SK-N-SH (cell line): Measurements from ENCODE around the gene ZBTB49. TPM values are rescaled to one million over a fixed set of nuclear protein-coding genes. Genes with fewer than 3 reads are reported as not detected.

ENCODE experiments used
- CTCF ChIA-PET: fragments of 300-600, 350-600 bp; formaldehyde crosslinking; extraction: SDS; loops from one replicate; lab custom pipeline; 2021; lab: Yijun Ruan, JAX
- POLR2A ChIA-PET: fragments of 350-600 bp; sonication (Branson Sonifier 250); formaldehyde crosslinking; extraction: SDS; loops from one replicate; lab custom pipeline; 2020; ENCODE audit warnings: antibody characterized with exemption, inconsistent platforms; lab: Yijun Ruan, JAX
- DNase-seq: peaks from one replicate; pipeline ENCODE4 v3.0.0; 2012
- H2AFZ ChIP-seq: fragments of 200-600 bp; sonication (generic); 2 replicates; pipeline ENCODE4 v1.8.1; 2016; ENCODE audit warnings: antibody characterized with exemption, mild to moderate bottlenecking, low read depth
- H3F3A ChIP-seq: fragments of 200-600 bp; sonication (generic); replicated peaks from 2 replicates; pipeline ENCODE3; 2016; ENCODE audit warnings: antibody characterized with exemption, mild to moderate bottlenecking; ENCODE audit not compliant: insufficient read depth
- H3K27ac ChIP-seq, 2 experiments: fragments of 200-500 bp in 1 of 2; fragments of 200-600 bp in 1 of 2; sonication (Bioruptor generic) in 1 of 2; sonication (generic), shearing (Covaris generic) in 1 of 2; 2 replicates each; pipeline versions ENCODE4 v1.5.1 to v1.6.1; 2014 to 2016; ENCODE audit warnings: low read depth in 2 of 2, inconsistent platforms in 1 of 2, low read length in 1 of 2, mild to moderate bottlenecking in 1 of 2, mixed read lengths in 1 of 2
- H3K27me3 ChIP-seq: fragments of 200-600 bp; sonication (generic), shearing (Covaris generic); 2 replicates; pipeline ENCODE4 v1.6.1; 2016; ENCODE audit warnings: mixed run types; ENCODE audit not compliant: insufficient read depth
- H3K36me3 ChIP-seq, 2 experiments: fragments of 200-500 bp in 1 of 2; fragments of 200-600 bp in 1 of 2; sonication (Bioruptor generic) in 1 of 2; sonication (generic) in 1 of 2; replicated peaks in 1 of 2; 2 replicates each; pipeline versions ENCODE3 to v1.5.1; 2014 to 2016; ENCODE audit warnings: low read length in 1 of 2, mild to moderate bottlenecking in 1 of 2; ENCODE audit not compliant: insufficient read depth in 2 of 2, control insufficient read depth in 1 of 2
- H3K4me1 ChIP-seq, 2 experiments: fragments of 200-500 bp in 1 of 2; fragments of 200-600 bp in 1 of 2; sonication (Bioruptor generic) in 1 of 2; sonication (generic), shearing (Covaris generic) in 1 of 2; 2 replicates each; pipeline versions ENCODE4 v1.5.1 to v1.6.1; 2014 to 2016; ENCODE audit warnings: low read depth in 1 of 2, low read length in 1 of 2, mixed run types in 1 of 2; ENCODE audit not compliant: insufficient read depth in 2 of 2, control insufficient read depth in 1 of 2
- H3K4me2 ChIP-seq: fragments of 200-600 bp; sonication (generic), shearing (Covaris generic); 2 replicates; pipeline ENCODE4 v1.6.1; 2017; ENCODE audit warnings: mixed run types
- H3K4me3 ChIP-seq, 2 experiments: fragments of 200-500 bp in 1 of 2; fragments of 200-600 bp in 1 of 2; sonication (Bioruptor generic) in 1 of 2; sonication (generic), shearing (Covaris generic) in 1 of 2; 2 replicates each; pipeline versions ENCODE4 v1.5.1 to v1.8.1; 2014 to 2016; ENCODE audit warnings: low read depth in 2 of 2, inconsistent platforms in 1 of 2, low read length in 1 of 2, mild to moderate bottlenecking in 1 of 2, mixed read lengths in 1 of 2, moderate library complexity in 1 of 2
- H3K79me2 ChIP-seq: fragments of 200-600 bp; sonication (generic); 2 replicates; pipeline ENCODE4 v1.8.1; 2017; ENCODE audit warnings: mild to moderate bottlenecking; ENCODE audit not compliant: insufficient read depth
- H3K9ac ChIP-seq: fragments of 200-600 bp; sonication (generic); 2 replicates; pipeline ENCODE4 v1.6.1; 2017; ENCODE audit warnings: mixed run types
- H3K9me2 ChIP-seq: fragments of 200-600 bp; sonication (generic); 2 replicates; pipeline ENCODE4 v1.6.1; 2017; ENCODE audit warnings: mixed run types
- H3K9me3 ChIP-seq: fragments of 200-600 bp; sonication (generic); 2 replicates; pipeline ENCODE4 v1.6.1; 2017; ENCODE audit warnings: mixed run types, mild to moderate bottlenecking, moderate library complexity
- H4K20me1 ChIP-seq: fragments of 200-600 bp; sonication (generic); 2 replicates; pipeline ENCODE4 v1.6.1; 2017; ENCODE audit warnings: mild to moderate bottlenecking, mixed run types; ENCODE audit not compliant: insufficient read depth
- CHD2 ChIP-seq: fragments of 150-350 bp; IDR thresholded peaks from 2 replicates; pipeline ENCODE4 v1.6.1; 2018; ENCODE audit warnings: low read length; ENCODE audit not compliant: partially characterized antibody
- ELF1 ChIP-seq: IDR thresholded peaks from 2 replicates; pipeline ENCODE4 v1.4.0; 2012
- FOXJ3 ChIP-seq: sonication (generic); formaldehyde crosslinking; IDR thresholded peaks from 2 replicates; pipeline ENCODE4 v1.5.1; 2020; ENCODE audit warnings: mild to moderate bottlenecking, missing genetic modification reagents
- FOXM1 ChIP-seq: IDR thresholded peaks from 2 replicates; pipeline ENCODE4 v1.4.0; 2012; ENCODE audit warnings: low read depth, mild to moderate bottlenecking
- GABPA ChIP-seq: IDR thresholded peaks from 2 replicates; pipeline ENCODE4 v1.4.0; 2012; ENCODE audit warnings: low read depth, mild to moderate bottlenecking
- GATA2 ChIP-seq: sonication (generic); formaldehyde crosslinking; IDR thresholded peaks from 2 replicates; pipeline ENCODE4 v1.5.0; 2020; ENCODE audit warnings: mild to moderate bottlenecking, missing genetic modification reagents
- POLR2AphosphoS5 ChIP-seq: IDR thresholded peaks from 2 replicates; pipeline ENCODE4 v1.6.1; 2012; ENCODE audit warnings: low read depth, low read length
- RAD21 ChIP-seq: IDR thresholded peaks from 2 replicates; pipeline ENCODE4 v1.6.1; 2012; ENCODE audit warnings: mild to moderate bottlenecking, low read length
- RXRA ChIP-seq: IDR thresholded peaks from 2 replicates; pipeline ENCODE4 v1.4.0; 2012; ENCODE audit warnings: low read depth, mild to moderate bottlenecking, borderline replicate concordance
- SIN3A ChIP-seq: IDR thresholded peaks from 2 replicates; pipeline ENCODE4 v1.6.1; 2012; ENCODE audit warnings: low read depth, mild to moderate bottlenecking, low read length, moderate library complexity, borderline replicate concordance
- SMC3 ChIP-seq: IDR thresholded peaks from 2 replicates; pipeline ENCODE4 v1.6.1; 2012; ENCODE audit warnings: low read depth, low read length, improper control_type of control experiment
- TAF1 ChIP-seq: IDR thresholded peaks from 2 replicates; pipeline ENCODE4 v1.6.1; 2012; ENCODE audit warnings: low read depth, mild to moderate bottlenecking, low read length, moderate library complexity, borderline replicate concordance
- TEAD4 ChIP-seq: IDR thresholded peaks from 2 replicates; pipeline ENCODE4 v1.4.0; 2012; ENCODE audit warnings: mild to moderate bottlenecking, borderline replicate concordance; ENCODE audit not compliant: insufficient read depth
- YY1 ChIP-seq: IDR thresholded peaks from 2 replicates; pipeline ENCODE4 v1.4.0; 2012; ENCODE audit warnings: low read depth, mild to moderate bottlenecking
- WGBS: methylation state at CpG from one replicate; pipeline ENCODE4 v1.1.6; 2017; ENCODE audit warnings: low lambda C conversion rate; 5-methylcytosine and 5-hydroxymethylcytosine counted together
- polyA plus RNA-seq, 3 experiments: library from polyadenylated mRNA; depleted of rRNA; stranded (reverse); fragments of >200 nt; gene quantifications; 2 replicates each; pipeline ENCODE4 v1.2.3, GENCODE V29; 2012
- TF ChIP-seq, protein P1 (sequence below): fragments of 150-350 bp; IDR thresholded peaks from 2 replicates; pipeline ENCODE4 v1.6.1; 2016; ENCODE audit warnings: mild to moderate bottlenecking, low read depth, low read length
- TF ChIP-seq, protein P2 (sequence below): IDR thresholded peaks from 2 replicates; pipeline ENCODE4; 2012
- TF ChIP-seq, protein P3 (sequence below): fragments of 150-350 bp; IDR thresholded peaks from 2 replicates; pipeline ENCODE4 v1.6.1; 2017; ENCODE audit warnings: antibody characterized with exemption, low read length, low read depth, borderline replicate concordance
- TF ChIP-seq, protein P4 (sequence below): IDR thresholded peaks from 2 replicates; pipeline ENCODE4 v1.6.1; 2012; ENCODE audit warnings: mild to moderate bottlenecking, low read depth, low read length, moderate library complexity
- TF ChIP-seq, protein P5 (sequence below): fragments of 200-600 bp; sonication (generic); IDR thresholded peaks from 2 replicates; pipeline ENCODE4 v1.6.1; 2017; ENCODE audit warnings: antibody characterized with exemption, mild to moderate bottlenecking, moderate library complexity
- TF ChIP-seq, protein P6 (sequence below): IDR thresholded peaks from 2 replicates; pipeline ENCODE4 v1.4.0; 2012; ENCODE audit warnings: low read depth, borderline replicate concordance

Gene ZBTB49
- polyA plus RNA-seq, 1 of the 3 experiments (the other 2 are of a cell fraction): 3.1 TPM

DNA sequence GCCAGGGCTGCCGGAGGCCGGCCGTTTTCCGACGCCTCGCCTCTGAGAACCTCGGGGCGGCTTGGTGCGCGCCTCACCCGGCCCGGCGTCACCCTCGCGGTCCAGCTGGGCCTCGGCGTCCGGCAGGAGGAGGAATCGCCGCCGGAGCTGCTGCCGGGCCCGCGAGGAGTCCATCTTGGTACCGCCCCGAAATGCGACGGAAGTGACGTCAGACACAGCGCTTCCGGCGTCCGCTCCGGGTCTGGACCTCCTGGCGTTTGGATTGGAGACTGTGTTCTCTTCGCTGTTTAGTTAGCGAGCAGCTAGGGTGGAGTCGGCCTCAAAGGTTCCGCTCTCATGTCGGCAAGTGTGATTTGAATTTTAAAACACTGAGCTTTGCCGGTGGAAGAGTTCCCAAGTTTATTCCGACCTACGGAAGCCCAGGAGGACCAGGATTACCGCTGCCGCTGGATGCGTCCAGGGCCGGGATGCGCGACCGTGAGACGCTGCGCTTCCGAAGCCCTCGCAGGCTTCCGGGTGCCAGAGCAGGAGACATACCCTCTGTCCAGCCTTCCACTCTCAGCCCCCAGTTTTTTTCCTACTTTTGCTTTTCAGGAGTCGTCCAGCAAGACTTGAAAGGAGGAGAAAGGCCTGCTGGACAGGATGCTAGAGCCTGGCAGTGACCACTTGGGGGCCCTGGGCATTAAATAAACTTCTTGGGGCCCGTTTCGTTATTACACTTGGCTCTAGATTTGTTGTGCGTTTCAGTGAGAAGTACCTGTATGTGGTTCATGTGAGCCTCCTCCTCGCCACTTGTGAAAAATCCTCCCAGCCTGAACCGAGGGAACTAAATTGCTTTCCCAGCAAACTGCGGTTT is 41.8 kb upstream of the ZBTB49 start, which contains the start of gene TMEM128:
Gene TMEM128 (minus strand): TSS at position 195 of the 856 bp plus-strand sequence. CDS start 21 bp downstream, at position 174.
- POLR2A ChIA-PET: interaction anchor here (0.6 to 1.2 kb wide), 3 partner anchors 90 to 604 kb away, joined by 3 to 5 read pairs (median 3); no protein-coding TSS in a partner anchor
- H3K79me2 ChIP-seq: peaks cover 12% of the 10 kb centered on the region; the same call in 1 of the 2 replicates
- WGBS: 3% methylated on average over 27 of the region's 62 CpGs
- TF ChIP-seq YY1 (peak; percentile 94), RXRA (no peak), FOXJ3 (CRISPR knock-in tag) (0 out of 2 replicates have a peak, but pooled peaks have one; percentile 35), SIN3A (no peak), SMC3 (no peak), ELF1 (peak; percentile 72), CHD2 (peak; percentile 34), RAD21 (no peak), GATA2 (CRISPR knock-in tag) (no peak), TAF1 (peak; percentile 96), POLR2AphosphoS5 (peak; percentile 97), TEAD4 (no peak), FOXM1 (no peak), GABPA (peak; percentile 94)
- TF ChIP-seq, protein P1, sequence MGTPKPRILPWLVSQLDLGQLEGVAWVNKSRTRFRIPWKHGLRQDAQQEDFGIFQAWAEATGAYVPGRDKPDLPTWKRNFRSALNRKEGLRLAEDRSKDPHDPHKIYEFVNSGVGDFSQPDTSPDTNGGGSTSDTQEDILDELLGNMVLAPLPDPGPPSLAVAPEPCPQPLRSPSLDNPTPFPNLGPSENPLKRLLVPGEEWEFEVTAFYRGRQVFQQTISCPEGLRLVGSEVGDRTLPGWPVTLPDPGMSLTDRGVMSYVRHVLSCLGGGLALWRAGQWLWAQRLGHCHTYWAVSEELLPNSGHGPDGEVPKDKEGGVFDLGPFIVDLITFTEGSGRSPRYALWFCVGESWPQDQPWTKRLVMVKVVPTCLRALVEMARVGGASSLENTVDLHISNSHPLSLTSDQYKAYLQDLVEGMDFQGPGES: no peak
- TF ChIP-seq, protein P2, sequence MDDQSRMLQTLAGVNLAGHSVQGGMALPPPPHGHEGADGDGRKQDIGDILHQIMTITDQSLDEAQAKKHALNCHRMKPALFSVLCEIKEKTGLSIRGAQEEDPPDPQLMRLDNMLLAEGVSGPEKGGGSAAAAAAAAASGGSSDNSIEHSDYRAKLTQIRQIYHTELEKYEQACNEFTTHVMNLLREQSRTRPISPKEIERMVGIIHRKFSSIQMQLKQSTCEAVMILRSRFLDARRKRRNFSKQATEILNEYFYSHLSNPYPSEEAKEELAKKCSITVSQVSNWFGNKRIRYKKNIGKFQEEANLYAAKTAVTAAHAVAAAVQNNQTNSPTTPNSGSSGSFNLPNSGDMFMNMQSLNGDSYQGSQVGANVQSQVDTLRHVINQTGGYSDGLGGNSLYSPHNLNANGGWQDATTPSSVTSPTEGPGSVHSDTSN: no peak
- TF ChIP-seq, protein P3, sequence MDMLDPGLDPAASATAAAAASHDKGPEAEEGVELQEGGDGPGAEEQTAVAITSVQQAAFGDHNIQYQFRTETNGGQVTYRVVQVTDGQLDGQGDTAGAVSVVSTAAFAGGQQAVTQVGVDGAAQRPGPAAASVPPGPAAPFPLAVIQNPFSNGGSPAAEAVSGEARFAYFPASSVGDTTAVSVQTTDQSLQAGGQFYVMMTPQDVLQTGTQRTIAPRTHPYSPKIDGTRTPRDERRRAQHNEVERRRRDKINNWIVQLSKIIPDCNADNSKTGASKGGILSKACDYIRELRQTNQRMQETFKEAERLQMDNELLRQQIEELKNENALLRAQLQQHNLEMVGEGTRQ: no peak
- TF ChIP-seq, protein P4, sequence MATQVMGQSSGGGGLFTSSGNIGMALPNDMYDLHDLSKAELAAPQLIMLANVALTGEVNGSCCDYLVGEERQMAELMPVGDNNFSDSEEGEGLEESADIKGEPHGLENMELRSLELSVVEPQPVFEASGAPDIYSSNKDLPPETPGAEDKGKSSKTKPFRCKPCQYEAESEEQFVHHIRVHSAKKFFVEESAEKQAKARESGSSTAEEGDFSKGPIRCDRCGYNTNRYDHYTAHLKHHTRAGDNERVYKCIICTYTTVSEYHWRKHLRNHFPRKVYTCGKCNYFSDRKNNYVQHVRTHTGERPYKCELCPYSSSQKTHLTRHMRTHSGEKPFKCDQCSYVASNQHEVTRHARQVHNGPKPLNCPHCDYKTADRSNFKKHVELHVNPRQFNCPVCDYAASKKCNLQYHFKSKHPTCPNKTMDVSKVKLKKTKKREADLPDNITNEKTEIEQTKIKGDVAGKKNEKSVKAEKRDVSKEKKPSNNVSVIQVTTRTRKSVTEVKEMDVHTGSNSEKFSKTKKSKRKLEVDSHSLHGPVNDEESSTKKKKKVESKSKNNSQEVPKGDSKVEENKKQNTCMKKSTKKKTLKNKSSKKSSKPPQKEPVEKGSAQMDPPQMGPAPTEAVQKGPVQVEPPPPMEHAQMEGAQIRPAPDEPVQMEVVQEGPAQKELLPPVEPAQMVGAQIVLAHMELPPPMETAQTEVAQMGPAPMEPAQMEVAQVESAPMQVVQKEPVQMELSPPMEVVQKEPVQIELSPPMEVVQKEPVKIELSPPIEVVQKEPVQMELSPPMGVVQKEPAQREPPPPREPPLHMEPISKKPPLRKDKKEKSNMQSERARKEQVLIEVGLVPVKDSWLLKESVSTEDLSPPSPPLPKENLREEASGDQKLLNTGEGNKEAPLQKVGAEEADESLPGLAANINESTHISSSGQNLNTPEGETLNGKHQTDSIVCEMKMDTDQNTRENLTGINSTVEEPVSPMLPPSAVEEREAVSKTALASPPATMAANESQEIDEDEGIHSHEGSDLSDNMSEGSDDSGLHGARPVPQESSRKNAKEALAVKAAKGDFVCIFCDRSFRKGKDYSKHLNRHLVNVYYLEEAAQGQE: peak; percentile 58; the same call in 1 of the 2 replicates
- TF ChIP-seq, protein P5, sequence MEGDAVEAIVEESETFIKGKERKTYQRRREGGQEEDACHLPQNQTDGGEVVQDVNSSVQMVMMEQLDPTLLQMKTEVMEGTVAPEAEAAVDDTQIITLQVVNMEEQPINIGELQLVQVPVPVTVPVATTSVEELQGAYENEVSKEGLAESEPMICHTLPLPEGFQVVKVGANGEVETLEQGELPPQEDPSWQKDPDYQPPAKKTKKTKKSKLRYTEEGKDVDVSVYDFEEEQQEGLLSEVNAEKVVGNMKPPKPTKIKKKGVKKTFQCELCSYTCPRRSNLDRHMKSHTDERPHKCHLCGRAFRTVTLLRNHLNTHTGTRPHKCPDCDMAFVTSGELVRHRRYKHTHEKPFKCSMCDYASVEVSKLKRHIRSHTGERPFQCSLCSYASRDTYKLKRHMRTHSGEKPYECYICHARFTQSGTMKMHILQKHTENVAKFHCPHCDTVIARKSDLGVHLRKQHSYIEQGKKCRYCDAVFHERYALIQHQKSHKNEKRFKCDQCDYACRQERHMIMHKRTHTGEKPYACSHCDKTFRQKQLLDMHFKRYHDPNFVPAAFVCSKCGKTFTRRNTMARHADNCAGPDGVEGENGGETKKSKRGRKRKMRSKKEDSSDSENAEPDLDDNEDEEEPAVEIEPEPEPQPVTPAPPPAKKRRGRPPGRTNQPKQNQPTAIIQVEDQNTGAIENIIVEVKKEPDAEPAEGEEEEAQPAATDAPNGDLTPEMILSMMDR: peak; percentile 48
- TF ChIP-seq, protein P6, sequence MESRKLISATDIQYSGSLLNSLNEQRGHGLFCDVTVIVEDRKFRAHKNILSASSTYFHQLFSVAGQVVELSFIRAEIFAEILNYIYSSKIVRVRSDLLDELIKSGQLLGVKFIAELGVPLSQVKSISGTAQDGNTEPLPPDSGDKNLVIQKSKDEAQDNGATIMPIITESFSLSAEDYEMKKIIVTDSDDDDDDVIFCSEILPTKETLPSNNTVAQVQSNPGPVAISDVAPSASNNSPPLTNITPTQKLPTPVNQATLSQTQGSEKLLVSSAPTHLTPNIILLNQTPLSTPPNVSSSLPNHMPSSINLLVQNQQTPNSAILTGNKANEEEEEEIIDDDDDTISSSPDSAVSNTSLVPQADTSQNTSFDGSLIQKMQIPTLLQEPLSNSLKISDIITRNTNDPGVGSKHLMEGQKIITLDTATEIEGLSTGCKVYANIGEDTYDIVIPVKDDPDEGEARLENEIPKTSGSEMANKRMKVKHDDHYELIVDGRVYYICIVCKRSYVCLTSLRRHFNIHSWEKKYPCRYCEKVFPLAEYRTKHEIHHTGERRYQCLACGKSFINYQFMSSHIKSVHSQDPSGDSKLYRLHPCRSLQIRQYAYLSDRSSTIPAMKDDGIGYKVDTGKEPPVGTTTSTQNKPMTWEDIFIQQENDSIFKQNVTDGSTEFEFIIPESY: 0 out of 2 replicates have a peak, but pooled peaks have one; percentile 16

More for the DNA sequence above, 41.8 kb upstream of the ZBTB49 start, which contains the start of gene TMEM128:
- peak within 1 kb of the TSS; percentile 91 to 98 for H3K27ac ChIP-seq
- peaks cover 14 to 22% of the 10 kb centered on the region in 2 experiments for H3K36me3 ChIP-seq
- peak within 1 kb of the TSS; percentile 95 for H3K9ac ChIP-seq
- DNase-seq: peak; percentile 96
- H3K4me2 ChIP-seq: peak within 1 kb of the TSS; percentile 77
- CTCF ChIA-PET: interaction anchor here (0.7 to 4.1 kb wide), 7 partner anchors 12 to 240 kb away, joined by 3 to 43 read pairs (median 4); partner anchors contain the start of genes LYAR and ZBTB49
- H3K4me3 ChIP-seq: peak within 1 kb of the TSS; percentile 71 to 93
- no peaks in the 10 kb centered on the region for H4K20me1 ChIP-seq
- no peaks in the 10 kb centered on the region for H3K9me3 ChIP-seq
- H3F3A ChIP-seq: peaks cover 5% of the 10 kb centered on the region
- peak within 1 kb of the TSS; percentile 87 for H2AFZ ChIP-seq
- H3K27me3 ChIP-seq: no peaks in the 10 kb centered on the region
- H3K4me1 ChIP-seq: peaks cover 5 to 11% of the 10 kb centered on the region in 2 experiments
- no peaks in the 10 kb centered on the region for H3K9me2 ChIP-seq
